Erythroblast (primary cell): Measurements from ENCODE around the gene PTOV1.

ENCODE experiments used
- GATA1 ChIP-seq: IDR thresholded peaks from 2 replicates; pipeline ENCODE4 v1.6.1; 2011; ENCODE audit warnings: low read depth, mild to moderate bottlenecking, control low read depth, low read length, moderate library complexity
- POLR2A ChIP-seq: IDR thresholded peaks from 2 replicates; pipeline ENCODE4 v1.6.1; 2011; ENCODE audit warnings: mild to moderate bottlenecking, low read length

DNA sequence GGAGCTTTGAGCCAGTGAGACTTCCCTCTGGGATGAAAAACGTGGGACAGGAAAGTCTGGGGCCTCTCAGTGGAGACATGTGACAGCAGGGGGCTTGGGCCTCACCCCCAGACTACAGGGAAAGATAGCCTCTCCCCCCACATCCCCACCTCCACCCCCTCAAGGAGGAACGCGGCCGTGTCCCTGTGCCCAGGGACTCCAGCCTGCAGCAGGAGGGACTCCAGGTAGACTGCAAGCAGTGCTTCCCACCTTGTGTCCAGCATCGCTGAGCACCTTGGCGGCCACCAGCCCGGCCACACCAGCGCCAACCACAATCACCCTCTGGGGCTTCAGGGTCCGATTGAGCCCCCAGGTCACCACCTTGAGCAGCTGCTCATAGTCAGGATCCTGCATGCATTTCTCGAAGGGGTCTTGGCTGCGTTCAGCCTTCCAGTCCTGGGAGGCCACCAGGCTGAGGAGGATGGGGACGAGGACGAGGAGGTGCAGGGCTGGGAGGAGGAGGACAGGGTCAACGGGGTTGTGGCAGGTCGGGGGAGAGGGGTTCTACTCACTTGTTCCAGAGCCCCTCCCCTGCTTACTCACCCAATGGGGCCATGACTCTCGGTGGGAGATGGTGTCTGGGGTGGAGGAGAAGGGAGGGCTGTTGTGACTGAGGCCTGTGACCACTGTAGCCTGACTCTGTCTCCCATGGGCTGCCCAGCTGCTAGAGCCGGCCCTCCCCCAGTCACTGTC lies 44.8 kb downstream of the PTOV1 start:
- TF ChIP-seq POLR2A (no peak), GATA1 (no peak)
